Kidney (tissue), 14 donors: ENCODE data around the gene EEPD1. TPM values are rescaled to one million over a fixed set of nuclear protein-coding genes. Genes with fewer than 3 reads are reported as not detected.

Source experiments
- DNase-seq, 5 donors: peaks; one replicate each; pipeline ENCODE4 v3.0.0-alpha.2; 2013 to 2020
- FAIRE-seq: peaks from 2 replicates; lab custom pipeline; 2012; peaks lifted over from hg19 to GRCh38; lab: Jason Lieb, UNC
- H3K27ac ChIP-seq, 2 donors: one replicate each; pipeline ENCODE4 v1.7.0; 2013; ENCODE audit warnings: low read depth in 2 of 2, low read length in 2 of 2, inconsistent platforms in 1 of 2
- H3K27me3 ChIP-seq: one replicate; pipeline ENCODE4 v1.7.1; 2013; ENCODE audit warnings: low read length, inconsistent platforms; ENCODE audit not compliant: control insufficient read depth, insufficient read depth
- H3K36me3 ChIP-seq, 3 donors: one replicate each; pipeline versions ENCODE4 v1.7.0 to v1.7.1; 2013; ENCODE audit warnings: low read length in 3 of 3, control low read depth in 1 of 3, inconsistent platforms in 1 of 3; ENCODE audit not compliant: insufficient read depth in 3 of 3, control insufficient read depth in 2 of 3
- H3K4me1 ChIP-seq, 3 donors: one replicate each; pipeline versions ENCODE4 v1.7.0 to v1.7.1; 2013; ENCODE audit warnings: low read length in 3 of 3, inconsistent platforms in 1 of 3, low read depth in 1 of 3; ENCODE audit not compliant: control insufficient read depth in 2 of 3, insufficient read depth in 2 of 3
- H3K4me3 ChIP-seq, 3 donors: one replicate each; pipeline versions ENCODE4 v1.7.0 to v1.8.1; 2013; ENCODE audit warnings: low read length in 3 of 3, control low read depth in 1 of 3, inconsistent platforms in 1 of 3
- H3K9ac ChIP-seq, 3 donors: one replicate each; pipeline versions ENCODE4 v1.7.0 to v1.7.1; 2013; ENCODE audit warnings: low read length in 3 of 3, control low read depth in 1 of 3, inconsistent platforms in 1 of 3
- H3K9me3 ChIP-seq, 3 donors: one replicate each; pipeline versions ENCODE4 v1.7.0 to v1.7.1; 2013; ENCODE audit warnings: low read length in 3 of 3, control low read depth in 1 of 3, inconsistent platforms in 1 of 3; ENCODE audit not compliant: control insufficient read depth in 2 of 3, insufficient read depth in 1 of 3
- intact Hi-C: fragments of 100-400 bp; cut with DNase I; formaldehyde crosslinking; loops from one replicate; pipeline ENCODE4 v1.11.1; 2022
- polyA plus RNA-seq: library from polyadenylated mRNA; stranded (reverse); fragments of 350-450 nt; fragmentation: Illumina TruSeq; extraction: RNeasy Lipid Tissue Mini Kit (QIAGEN cat#74804); gene quantifications from one replicate; pipeline ENCODE4 v1.2.3, GENCODE V29; 2014; ENCODE audit warnings: low read depth, low replicate concordance; ENCODE audit not compliant: insufficient read depth
- total RNA-seq: library from RNA; stranded (reverse); fragmentation: NEBNext Ultra II Directional; extraction: Animal tissue kit (Norgen Biotek cat#: 25700); gene quantifications from one replicate; pipeline ENCODE4 v1.2.1, GENCODE V29; 2021
- TF ChIP-seq, protein P1 (sequence below): IDR thresholded peaks from 3 replicates; pipeline ENCODE4 v1.5.1; 2012; ENCODE audit warnings: mild to moderate bottlenecking, moderate library complexity, borderline replicate concordance; ENCODE audit not compliant: insufficient read depth; ENCODE audit errors: extremely low read depth
- donor health status: control.
- donor health status: control.
- donor health status: control.
- donor health status: control.
- donor health status: control.
- donor health status: DM: yes; HTN: yes; CAD: no.
- donor health status: Normal renal cell carcinoma (clear cell type).

The EEPD1 gene
- total and polyA plus RNA-seq, 2 donors from 2014 or later: 6.3 to 6.4 TPM

DNA sequence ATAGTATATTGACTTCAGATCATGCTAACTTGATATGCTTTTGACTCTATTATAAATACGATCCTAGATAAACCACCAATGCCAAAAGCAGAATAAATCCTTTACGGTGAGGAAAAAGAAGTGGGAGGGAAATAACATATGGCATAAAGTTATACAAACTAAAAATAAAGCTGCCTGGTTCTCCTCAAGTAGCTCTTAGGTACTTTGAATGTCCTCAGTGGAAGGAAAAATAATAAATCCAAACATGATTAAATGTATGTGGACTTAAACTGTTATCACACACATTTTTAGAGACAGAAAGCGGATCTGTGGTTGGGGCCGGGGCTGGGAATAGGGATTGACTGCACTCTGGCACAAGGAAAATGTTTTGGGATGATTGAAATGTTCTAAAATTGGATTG is 23.6 kb downstream of the EEPD1 start:
- DNase-seq (no peak), FAIRE-seq (no peak)
- TF ChIP-seq, protein P1, sequence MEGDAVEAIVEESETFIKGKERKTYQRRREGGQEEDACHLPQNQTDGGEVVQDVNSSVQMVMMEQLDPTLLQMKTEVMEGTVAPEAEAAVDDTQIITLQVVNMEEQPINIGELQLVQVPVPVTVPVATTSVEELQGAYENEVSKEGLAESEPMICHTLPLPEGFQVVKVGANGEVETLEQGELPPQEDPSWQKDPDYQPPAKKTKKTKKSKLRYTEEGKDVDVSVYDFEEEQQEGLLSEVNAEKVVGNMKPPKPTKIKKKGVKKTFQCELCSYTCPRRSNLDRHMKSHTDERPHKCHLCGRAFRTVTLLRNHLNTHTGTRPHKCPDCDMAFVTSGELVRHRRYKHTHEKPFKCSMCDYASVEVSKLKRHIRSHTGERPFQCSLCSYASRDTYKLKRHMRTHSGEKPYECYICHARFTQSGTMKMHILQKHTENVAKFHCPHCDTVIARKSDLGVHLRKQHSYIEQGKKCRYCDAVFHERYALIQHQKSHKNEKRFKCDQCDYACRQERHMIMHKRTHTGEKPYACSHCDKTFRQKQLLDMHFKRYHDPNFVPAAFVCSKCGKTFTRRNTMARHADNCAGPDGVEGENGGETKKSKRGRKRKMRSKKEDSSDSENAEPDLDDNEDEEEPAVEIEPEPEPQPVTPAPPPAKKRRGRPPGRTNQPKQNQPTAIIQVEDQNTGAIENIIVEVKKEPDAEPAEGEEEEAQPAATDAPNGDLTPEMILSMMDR: no peak
- Histone ChIP-seq H3K27me3 (no peaks in the 10 kb centered on the region), H3K4me1 (peaks cover 0 to 4% (median 0%) of the 10 kb centered on the region in 3 donors), H3K9ac (no peak overlapping the region), H3K9me3 (no peaks in the 10 kb centered on the region), H3K4me3 (no peak overlapping the region), H3K36me3 (no peaks in the 10 kb centered on the region), H3K27ac (no peak overlapping the region)
- intact Hi-C loops: no loop called here

DNA sequence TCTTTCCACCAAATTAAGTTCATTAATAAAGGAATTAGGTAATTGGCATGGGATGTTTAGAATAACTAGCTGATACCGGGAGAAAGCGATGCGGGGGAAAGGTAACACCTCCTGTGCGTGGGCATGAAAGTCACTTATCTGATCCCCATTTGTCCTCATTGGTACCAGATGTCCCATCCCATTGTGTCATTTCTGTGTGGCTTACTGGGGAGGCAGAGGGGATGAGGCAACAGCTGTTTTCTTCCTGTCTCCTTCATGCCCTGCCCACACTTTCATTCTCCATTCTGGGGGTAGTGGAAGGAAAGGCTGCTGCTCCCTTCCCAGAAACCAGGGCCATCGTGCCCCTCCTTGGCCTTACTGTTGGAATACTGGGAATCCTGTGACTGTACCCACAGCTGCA is 27.1 kb downstream of the EEPD1 start:
- Histone ChIP-seq H3K9ac (no peak overlapping the region), H3K9me3 (no peaks in the 10 kb centered on the region), H3K27me3 (no peaks in the 10 kb centered on the region), H3K27ac (no peak overlapping the region), H3K36me3 (no peaks in the 10 kb centered on the region), H3K4me1 (peaks cover 0 to 10% (median 0%) of the 10 kb centered on the region in 3 donors), H3K4me3 (no peak overlapping the region)
- FAIRE-seq: no peak
- TF ChIP-seq, protein P1: no peak
- DNase-seq: no peak
- intact Hi-C loops: no loop called here

DNA sequence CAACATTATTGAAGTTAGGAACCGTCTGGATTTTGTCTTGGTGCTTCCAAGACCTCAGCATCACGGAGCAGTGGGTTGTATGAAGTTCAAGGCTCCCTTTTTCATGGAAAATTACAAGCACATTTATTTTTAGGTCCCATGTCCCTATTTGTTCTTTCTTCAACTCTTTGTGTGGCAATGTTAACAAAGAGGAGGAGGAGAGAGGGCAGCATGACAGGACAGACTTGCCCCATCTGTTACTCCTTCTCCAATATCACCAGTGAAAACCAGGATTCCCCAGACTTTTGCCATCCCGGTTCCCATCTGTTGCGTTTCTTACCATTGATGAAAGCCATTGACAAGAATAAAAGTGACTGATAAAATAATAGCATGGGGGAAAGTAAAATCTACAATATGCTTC is 28.6 kb downstream of the EEPD1 start:
- Histone ChIP-seq H3K27me3 (no peaks in the 10 kb centered on the region), H3K4me1 (peaks cover 0 to 7% (median 3%) of the 10 kb centered on the region in 3 donors), H3K27ac (no peak overlapping the region), H3K36me3 (no peaks in the 10 kb centered on the region), H3K9me3 (no peaks in the 10 kb centered on the region), H3K9ac (no peak overlapping the region), H3K4me3 (no peak overlapping the region)
- TF ChIP-seq, protein P1: no peak
- DNase-seq (no peak), FAIRE-seq (no peak)
- intact Hi-C loops: no loop called here
